GM12878 (cell line): ENCODE measurements around the gene PRCD. TPM values are rescaled to one million over a fixed set of nuclear protein-coding genes. Genes with fewer than 3 reads are reported as not detected.

Experiments
- EP300 ChIP-seq, 2 experiments: fragments of 150-350 bp in 1 of 2; IDR thresholded peaks; 2 replicates each; pipeline ENCODE4 v1.6.1; 2011 to 2012; ENCODE audit warnings: low read depth in 2 of 2, low read length in 2 of 2, borderline replicate concordance in 1 of 2, improper control_type of control experiment in 1 of 2, inconsistent platforms in 1 of 2; ENCODE audit not compliant: control insufficient read depth in 1 of 2
- HDAC6 ChIP-seq: fragments of 200-600 bp; sonication (generic); IDR thresholded peaks from one replicate; pipeline ENCODE4 v1.8.0; 2017; ENCODE audit warnings: antibody characterized with exemption; ENCODE audit not compliant: unreplicated experiment
- MLLT1 ChIP-seq: fragments of 450-650 bp; IDR thresholded peaks from 2 replicates; pipeline ENCODE4 v1.6.1; 2016; ENCODE audit warnings: mild to moderate bottlenecking
- RELB ChIP-seq: fragments of 450-650 bp; IDR thresholded peaks from 2 replicates; pipeline ENCODE4 v1.6.1; 2017; ENCODE audit warnings: low read depth, mild to moderate bottlenecking, moderate library complexity
- SRF ChIP-seq, 2 experiments: IDR thresholded peaks; 2 replicates each; pipeline ENCODE4 v1.6.1; 2011; ENCODE audit warnings: low read depth in 2 of 2, low read length in 2 of 2, mild to moderate bottlenecking in 1 of 2, moderate library complexity in 1 of 2
- SUZ12 ChIP-seq: fragments of 200-600 bp; sonication (generic); IDR thresholded peaks from one replicate; pipeline ENCODE4 v1.6.1; 2018; ENCODE audit warnings: antibody characterized with exemption, mild to moderate bottlenecking; ENCODE audit not compliant: unreplicated experiment
- TCF12 ChIP-seq: IDR thresholded peaks from 2 replicates; pipeline ENCODE4 v1.6.1; 2011; ENCODE audit warnings: low read depth, mild to moderate bottlenecking, low read length
- ZZZ3 ChIP-seq: IDR thresholded peaks from 2 replicates; pipeline ENCODE4 v1.6.1; 2011; ENCODE audit warnings: low read depth; ENCODE audit not compliant: control insufficient read depth, insufficient read length
- polyA plus RNA-seq, 11 experiments: library from polyadenylated mRNA; depleted of rRNA in 4 of 11; unstranded in 6 of 11; stranded (reverse) in 5 of 11; fragments of >200 nt; fragmentation: Nextera tagmentation in 4 of 11; fragmentation: Illumina TruSeq in 1 of 11; extraction: Ambion mirVana in 4 of 11; extraction: Trizol in 1 of 11; gene quantifications; 1 replicate in 1 of 11; 2 replicates in 10 of 11; pipeline versions ENCODE4 v1.2.1 to v1.2.3, GENCODE V29; 2011 to 2016; ENCODE audit warnings: inconsistent platforms in 2 of 11, missing spikeins in 2 of 11, low read depth in 1 of 11
- total RNA-seq, 4 experiments: library from RNA; depleted of rRNA in 3 of 4; stranded (reverse); fragments of >200 nt in 3 of 4; fragmentation: Illumina TruSeq in 1 of 4; extraction: Trizol in 1 of 4; gene quantifications; 2 replicates each; pipeline versions ENCODE4 v1.2.1 to v1.2.3, GENCODE V29; 2013 to 2021
- TF ChIP-seq, protein P1 (sequence below): fragments of 450-650 bp; IDR thresholded peaks from 2 replicates; pipeline ENCODE4 v1.6.1; 2017; ENCODE audit warnings: mild to moderate bottlenecking, moderate library complexity
- TF ChIP-seq, protein P2 (sequence below): IDR thresholded peaks from 2 replicates; pipeline ENCODE4 v1.6.1; 2012; ENCODE audit warnings: low read length, inconsistent platforms
- TF ChIP-seq, protein P3 (sequence below): IDR thresholded peaks from 2 replicates; pipeline ENCODE4 v1.6.1; 2011; ENCODE audit warnings: low read depth, low read length, improper control_type of control experiment, borderline replicate concordance
- TF ChIP-seq, protein P4 (sequence below): fragments of 450-650 bp; IDR thresholded peaks from 2 replicates; pipeline ENCODE4 v1.6.1; 2017; ENCODE audit warnings: antibody characterized with exemption, mild to moderate bottlenecking, moderate library complexity

PRCD gene
- total and polyA plus RNA-seq, 10 of the 15 experiments (the other 5 are each of a cell fraction or from before 2014, with no cell fraction given), result 0.18 to 0.95 (median 0.34) TPM; not detected in 4

DNA sequence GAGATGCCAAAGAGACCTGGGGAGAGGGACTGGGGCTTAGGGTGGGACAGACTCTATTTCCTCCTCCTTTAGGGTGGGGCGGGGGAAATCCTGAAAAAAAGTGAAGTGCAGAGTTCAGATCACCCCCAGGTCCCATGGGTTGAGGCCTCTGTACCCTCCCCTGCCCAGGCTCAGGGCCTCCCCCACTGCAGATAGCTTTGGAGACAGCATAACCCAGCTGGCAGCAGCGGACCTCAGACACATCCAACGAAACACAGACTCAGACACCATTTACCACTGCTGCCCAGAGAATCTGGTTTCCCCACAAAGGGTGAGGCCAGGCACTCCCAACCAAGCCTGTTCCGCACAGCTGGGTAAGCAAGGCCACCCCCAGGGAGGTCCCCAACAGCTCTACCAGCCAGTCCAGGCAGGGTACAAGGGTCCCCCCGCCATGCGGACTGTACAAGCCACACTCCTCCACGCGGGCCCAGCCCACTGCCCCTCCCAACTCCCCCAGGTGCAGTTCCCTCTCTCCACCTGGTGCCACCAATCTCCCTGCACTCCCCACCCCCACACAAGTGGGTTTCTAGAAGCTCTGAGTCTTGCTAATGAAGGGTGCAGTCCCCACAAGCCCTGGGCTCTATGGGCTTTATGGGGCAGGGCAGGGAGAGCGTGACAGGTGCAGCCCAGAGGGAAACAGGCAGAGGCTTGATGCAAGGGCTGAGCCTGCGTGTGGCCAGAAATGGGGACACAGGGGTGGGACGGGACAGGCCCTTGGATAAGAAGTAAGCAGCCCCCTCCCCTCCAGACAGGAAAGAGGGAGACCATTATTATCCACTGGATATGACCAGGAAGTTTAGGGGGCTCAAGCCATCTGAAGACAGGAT, 47.5 kb upstream of the PRCD start (continued):
- TF ChIP-seq, protein P1, sequence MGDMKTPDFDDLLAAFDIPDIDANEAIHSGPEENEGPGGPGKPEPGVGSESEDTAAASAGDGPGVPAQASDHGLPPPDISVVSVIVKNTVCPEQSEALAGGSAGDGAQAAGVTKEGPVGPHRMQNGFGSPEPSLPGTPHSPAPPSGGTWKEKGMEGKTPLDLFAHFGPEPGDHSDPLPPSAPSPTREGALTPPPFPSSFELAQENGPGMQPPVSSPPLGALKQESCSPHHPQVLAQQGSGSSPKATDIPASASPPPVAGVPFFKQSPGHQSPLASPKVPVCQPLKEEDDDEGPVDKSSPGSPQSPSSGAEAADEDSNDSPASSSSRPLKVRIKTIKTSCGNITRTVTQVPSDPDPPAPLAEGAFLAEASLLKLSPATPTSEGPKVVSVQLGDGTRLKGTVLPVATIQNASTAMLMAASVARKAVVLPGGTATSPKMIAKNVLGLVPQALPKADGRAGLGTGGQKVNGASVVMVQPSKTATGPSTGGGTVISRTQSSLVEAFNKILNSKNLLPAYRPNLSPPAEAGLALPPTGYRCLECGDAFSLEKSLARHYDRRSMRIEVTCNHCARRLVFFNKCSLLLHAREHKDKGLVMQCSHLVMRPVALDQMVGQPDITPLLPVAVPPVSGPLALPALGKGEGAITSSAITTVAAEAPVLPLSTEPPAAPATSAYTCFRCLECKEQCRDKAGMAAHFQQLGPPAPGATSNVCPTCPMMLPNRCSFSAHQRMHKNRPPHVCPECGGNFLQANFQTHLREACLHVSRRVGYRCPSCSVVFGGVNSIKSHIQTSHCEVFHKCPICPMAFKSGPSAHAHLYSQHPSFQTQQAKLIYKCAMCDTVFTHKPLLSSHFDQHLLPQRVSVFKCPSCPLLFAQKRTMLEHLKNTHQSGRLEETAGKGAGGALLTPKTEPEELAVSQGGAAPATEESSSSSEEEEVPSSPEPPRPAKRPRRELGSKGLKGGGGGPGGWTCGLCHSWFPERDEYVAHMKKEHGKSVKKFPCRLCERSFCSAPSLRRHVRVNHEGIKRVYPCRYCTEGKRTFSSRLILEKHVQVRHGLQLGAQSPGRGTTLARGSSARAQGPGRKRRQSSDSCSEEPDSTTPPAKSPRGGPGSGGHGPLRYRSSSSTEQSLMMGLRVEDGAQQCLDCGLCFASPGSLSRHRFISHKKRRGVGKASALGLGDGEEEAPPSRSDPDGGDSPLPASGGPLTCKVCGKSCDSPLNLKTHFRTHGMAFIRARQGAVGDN, result 0 out of 2 replicates have a peak, but pooled peaks have one; percentile 32
- TF ChIP-seq ZZZ3 (no peak), MLLT1 (0 out of 2 replicates have a peak, but pooled peaks have one; percentile 25), HDAC6 (no peak), TCF12 (peak; percentile 75), SUZ12 (no peak), RELB (no peak), SRF (IDR thresholded peaks at IDR 0.05; ENCODE audit: low read depth in 2 of 2, low read length in 2 of 2) (0 out of 4 replicates have a peak, but pooled peaks of 1 of the 2 experiments have one; percentile 3), EP300 (IDR thresholded peaks at IDR 0.05; ENCODE audit: borderline replicate concordance in 1 of 2, control insufficient read depth in 1 of 2, low read depth in 2 of 2, low read length in 2 of 2) (peak in 1 of 2 experiments; percentile 42; a peak in 1 of 4 replicates)
- TF ChIP-seq, protein P2, sequence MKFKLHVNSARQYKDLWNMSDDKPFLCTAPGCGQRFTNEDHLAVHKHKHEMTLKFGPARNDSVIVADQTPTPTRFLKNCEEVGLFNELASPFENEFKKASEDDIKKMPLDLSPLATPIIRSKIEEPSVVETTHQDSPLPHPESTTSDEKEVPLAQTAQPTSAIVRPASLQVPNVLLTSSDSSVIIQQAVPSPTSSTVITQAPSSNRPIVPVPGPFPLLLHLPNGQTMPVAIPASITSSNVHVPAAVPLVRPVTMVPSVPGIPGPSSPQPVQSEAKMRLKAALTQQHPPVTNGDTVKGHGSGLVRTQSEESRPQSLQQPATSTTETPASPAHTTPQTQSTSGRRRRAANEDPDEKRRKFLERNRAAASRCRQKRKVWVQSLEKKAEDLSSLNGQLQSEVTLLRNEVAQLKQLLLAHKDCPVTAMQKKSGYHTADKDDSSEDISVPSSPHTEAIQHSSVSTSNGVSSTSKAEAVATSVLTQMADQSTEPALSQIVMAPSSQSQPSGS, result no peak
- TF ChIP-seq, protein P3, sequence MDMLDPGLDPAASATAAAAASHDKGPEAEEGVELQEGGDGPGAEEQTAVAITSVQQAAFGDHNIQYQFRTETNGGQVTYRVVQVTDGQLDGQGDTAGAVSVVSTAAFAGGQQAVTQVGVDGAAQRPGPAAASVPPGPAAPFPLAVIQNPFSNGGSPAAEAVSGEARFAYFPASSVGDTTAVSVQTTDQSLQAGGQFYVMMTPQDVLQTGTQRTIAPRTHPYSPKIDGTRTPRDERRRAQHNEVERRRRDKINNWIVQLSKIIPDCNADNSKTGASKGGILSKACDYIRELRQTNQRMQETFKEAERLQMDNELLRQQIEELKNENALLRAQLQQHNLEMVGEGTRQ, result no peak
- TF ChIP-seq, protein P4, sequence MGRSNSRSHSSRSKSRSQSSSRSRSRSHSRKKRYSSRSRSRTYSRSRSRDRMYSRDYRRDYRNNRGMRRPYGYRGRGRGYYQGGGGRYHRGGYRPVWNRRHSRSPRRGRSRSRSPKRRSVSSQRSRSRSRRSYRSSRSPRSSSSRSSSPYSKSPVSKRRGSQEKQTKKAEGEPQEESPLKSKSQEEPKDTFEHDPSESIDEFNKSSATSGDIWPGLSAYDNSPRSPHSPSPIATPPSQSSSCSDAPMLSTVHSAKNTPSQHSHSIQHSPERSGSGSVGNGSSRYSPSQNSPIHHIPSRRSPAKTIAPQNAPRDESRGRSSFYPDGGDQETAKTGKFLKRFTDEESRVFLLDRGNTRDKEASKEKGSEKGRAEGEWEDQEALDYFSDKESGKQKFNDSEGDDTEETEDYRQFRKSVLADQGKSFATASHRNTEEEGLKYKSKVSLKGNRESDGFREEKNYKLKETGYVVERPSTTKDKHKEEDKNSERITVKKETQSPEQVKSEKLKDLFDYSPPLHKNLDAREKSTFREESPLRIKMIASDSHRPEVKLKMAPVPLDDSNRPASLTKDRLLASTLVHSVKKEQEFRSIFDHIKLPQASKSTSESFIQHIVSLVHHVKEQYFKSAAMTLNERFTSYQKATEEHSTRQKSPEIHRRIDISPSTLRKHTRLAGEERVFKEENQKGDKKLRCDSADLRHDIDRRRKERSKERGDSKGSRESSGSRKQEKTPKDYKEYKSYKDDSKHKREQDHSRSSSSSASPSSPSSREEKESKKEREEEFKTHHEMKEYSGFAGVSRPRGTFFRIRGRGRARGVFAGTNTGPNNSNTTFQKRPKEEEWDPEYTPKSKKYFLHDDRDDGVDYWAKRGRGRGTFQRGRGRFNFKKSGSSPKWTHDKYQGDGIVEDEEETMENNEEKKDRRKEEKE, result no peak
